ENCODE results near the gene CSNK2A1.

DNA sequence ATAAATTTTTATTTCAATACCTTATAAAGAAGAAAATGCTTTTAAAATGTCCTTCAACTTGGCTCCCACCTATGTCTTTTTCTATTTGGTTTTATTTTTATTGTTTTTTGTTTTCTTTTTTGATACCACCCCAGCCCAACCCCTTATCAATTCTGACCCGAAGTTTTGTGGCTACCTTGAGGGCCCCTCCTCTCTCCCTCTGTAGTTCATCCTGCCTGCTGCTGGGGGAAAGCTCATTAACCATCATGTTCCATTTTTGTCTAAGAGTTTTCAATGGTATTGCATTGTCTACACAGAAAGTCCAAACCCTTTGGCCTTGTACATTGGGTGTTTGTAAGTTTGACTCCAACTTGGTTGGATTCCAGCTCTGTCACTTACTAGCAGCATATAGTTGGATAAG is 5.3 kb upstream of the CSNK2A1 start:
- no peak for TF ChIP-seq CBX5 (IDR thresholded peaks at IDR 0.05; ENCODE audit: low read depth, low read length)
- no peak for TF ChIP-seq POLR2A (IDR thresholded peaks at IDR 0.05; ENCODE audit: control extremely low read depth in 1 of 2, low read depth in 2 of 2, low read length in 2 of 2)
- no peak for TF ChIP-seq TAF1 (IDR thresholded peaks at IDR 0.05; ENCODE audit: low read depth, low read length)
- TF ChIP-seq ATF2 (IDR thresholded peaks at IDR 0.05; ENCODE audit: low read length): no peak
- TF ChIP-seq, protein P1, sequence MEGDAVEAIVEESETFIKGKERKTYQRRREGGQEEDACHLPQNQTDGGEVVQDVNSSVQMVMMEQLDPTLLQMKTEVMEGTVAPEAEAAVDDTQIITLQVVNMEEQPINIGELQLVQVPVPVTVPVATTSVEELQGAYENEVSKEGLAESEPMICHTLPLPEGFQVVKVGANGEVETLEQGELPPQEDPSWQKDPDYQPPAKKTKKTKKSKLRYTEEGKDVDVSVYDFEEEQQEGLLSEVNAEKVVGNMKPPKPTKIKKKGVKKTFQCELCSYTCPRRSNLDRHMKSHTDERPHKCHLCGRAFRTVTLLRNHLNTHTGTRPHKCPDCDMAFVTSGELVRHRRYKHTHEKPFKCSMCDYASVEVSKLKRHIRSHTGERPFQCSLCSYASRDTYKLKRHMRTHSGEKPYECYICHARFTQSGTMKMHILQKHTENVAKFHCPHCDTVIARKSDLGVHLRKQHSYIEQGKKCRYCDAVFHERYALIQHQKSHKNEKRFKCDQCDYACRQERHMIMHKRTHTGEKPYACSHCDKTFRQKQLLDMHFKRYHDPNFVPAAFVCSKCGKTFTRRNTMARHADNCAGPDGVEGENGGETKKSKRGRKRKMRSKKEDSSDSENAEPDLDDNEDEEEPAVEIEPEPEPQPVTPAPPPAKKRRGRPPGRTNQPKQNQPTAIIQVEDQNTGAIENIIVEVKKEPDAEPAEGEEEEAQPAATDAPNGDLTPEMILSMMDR (IDR thresholded peaks at IDR 0.05; ENCODE audit: control extremely low read depth in 1 of 3, insufficient read depth in 1 of 3, low read depth in 1 of 3, low read length in 3 of 3): no peak

All from H1 (cell line).